Psoas muscle (tissue), 8 donors: ENCODE measurements around the gene KMO. TPM values are rescaled to one million over a fixed set of nuclear protein-coding genes. Genes with fewer than 3 reads are reported as not detected.

Experiments used
- ATAC-seq, 4 donors: fragments of 200-7000 bp; cut with Tn5 transposase; one replicate each; pipeline ENCODE4 v1.9.1; 2020; ENCODE audit warnings: moderate library complexity in 3 of 4, mild to moderate bottlenecking in 2 of 4
- DNase-seq, 2 donors: peaks; one replicate each; pipeline ENCODE4 v3.0.0-alpha.2; 2020
- H3K27ac ChIP-seq: fragments of 200-600 bp; one replicate; pipeline ENCODE4 v1.8.0; 2022
- H3K27me3 ChIP-seq, 3 donors: fragments of 200-600 bp in 1 of 3; one replicate each; pipeline versions ENCODE4 v1.6.1 to v1.8.0; 2013 to 2022; ENCODE audit warnings: low read length in 2 of 3, mild to moderate bottlenecking in 2 of 3, moderate library complexity in 1 of 3; ENCODE audit not compliant: insufficient read depth in 3 of 3
- H3K36me3 ChIP-seq, 2 donors: fragments of 200-600 bp in 1 of 2; one replicate each; pipeline versions ENCODE4 v1.6.1 to v1.8.0; 2013 to 2022; ENCODE audit warnings: low read depth in 1 of 2, mild to moderate bottlenecking in 1 of 2, moderate library complexity in 1 of 2; ENCODE audit not compliant: insufficient read depth in 1 of 2
- H3K4me1 ChIP-seq: fragments of 200-600 bp; one replicate; pipeline ENCODE4 v1.8.0; 2022
- H3K4me3 ChIP-seq: fragments of 200-600 bp; one replicate; pipeline ENCODE4 v1.8.0; 2022; ENCODE audit warnings: mild to moderate bottlenecking
- H3K9me3 ChIP-seq: fragments of 200-600 bp; one replicate; pipeline ENCODE4 v1.8.0; 2022
- WGBS, 3 donors: extraction: QIAGEN DNeasy Blood & Tissue Kit; methylation state at CpG; one replicate each; pipeline versions ENCODE4 v1.1.6 to v1.1.7; 2013; 5-methylcytosine and 5-hydroxymethylcytosine counted together
- intact Hi-C, 2 donors: fragments of 100-400 bp; cut with DNase I; formaldehyde crosslinking; loops; one replicate each; pipeline versions ENCODE4 v1.11.0 to v1.14.2; 2022
- polyA plus RNA-seq, 3 donors: library from polyadenylated mRNA; stranded (reverse); fragments of 200-250 nt; gene quantifications; one replicate each; pipeline ENCODE4 v1.2.3, GENCODE V29; 2013
- total RNA-seq, 4 donors: library from RNA; stranded (reverse); fragmentation: NEBNext Ultra II Directional in 2 of 4; extraction: Animal tissue kit (Norgen Biotek cat#: 25700) in 2 of 4; gene quantifications; one replicate each; pipeline versions ENCODE4 v1.2.1 to v1.2.4, GENCODE V29; 2021 to 2023
- TF ChIP-seq, protein P1 (sequence below): fragments of 200-600 bp; IDR thresholded peaks from one replicate; pipeline ENCODE4 v1.8.0; 2022; ENCODE audit warnings: antibody characterized with exemption
- donor health status: healthy with polysubstance abuse.
- donor health status: DM: no; HTN: no; CAD: no; lungs with moderate emphysema.
- donor health status: Bipolar disorder and iron deficiency.
- donor health status: healthy.
- donor health status: DM: yes; HTN: yes; CAD: no.
- donor health status: DM: no; HTN: no; CAD: no.
- donor health status: DM: no; HTN: no; CAD: no.
- donor health status: DM: yes; HTN: yes; CAD: no.

The KMO gene
- total and polyA plus RNA-seq, 7 donors, result 0.03 to 0.21 (median 0.06) TPM; not detected in 2

- TF ChIP-seq, protein P1, sequence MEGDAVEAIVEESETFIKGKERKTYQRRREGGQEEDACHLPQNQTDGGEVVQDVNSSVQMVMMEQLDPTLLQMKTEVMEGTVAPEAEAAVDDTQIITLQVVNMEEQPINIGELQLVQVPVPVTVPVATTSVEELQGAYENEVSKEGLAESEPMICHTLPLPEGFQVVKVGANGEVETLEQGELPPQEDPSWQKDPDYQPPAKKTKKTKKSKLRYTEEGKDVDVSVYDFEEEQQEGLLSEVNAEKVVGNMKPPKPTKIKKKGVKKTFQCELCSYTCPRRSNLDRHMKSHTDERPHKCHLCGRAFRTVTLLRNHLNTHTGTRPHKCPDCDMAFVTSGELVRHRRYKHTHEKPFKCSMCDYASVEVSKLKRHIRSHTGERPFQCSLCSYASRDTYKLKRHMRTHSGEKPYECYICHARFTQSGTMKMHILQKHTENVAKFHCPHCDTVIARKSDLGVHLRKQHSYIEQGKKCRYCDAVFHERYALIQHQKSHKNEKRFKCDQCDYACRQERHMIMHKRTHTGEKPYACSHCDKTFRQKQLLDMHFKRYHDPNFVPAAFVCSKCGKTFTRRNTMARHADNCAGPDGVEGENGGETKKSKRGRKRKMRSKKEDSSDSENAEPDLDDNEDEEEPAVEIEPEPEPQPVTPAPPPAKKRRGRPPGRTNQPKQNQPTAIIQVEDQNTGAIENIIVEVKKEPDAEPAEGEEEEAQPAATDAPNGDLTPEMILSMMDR, result no peak
- no peaks in the 10 kb centered on the region for H3K27me3 ChIP-seq
- ATAC-seq (no peak), DNase-seq (no peak)
- peaks cover 0 to 16% of the 10 kb centered on the region in 2 donors for H3K36me3 ChIP-seq
- H3K4me3 ChIP-seq, result no peak overlapping the region
- intact Hi-C loops, result no loop called here
- WGBS, 3 donors, result 93 to 95% (median 94%) methylated on average over 3 of the region's 3 CpGs
- H3K4me1 ChIP-seq, result no peaks in the 10 kb centered on the region
- H3K9me3 ChIP-seq, result no peaks in the 10 kb centered on the region
- no peak overlapping the region for H3K27ac ChIP-seq
Observed at GRCh38 chr1:241592273-241592958, 60.2 kb downstream of the KMO start.

DNA sequence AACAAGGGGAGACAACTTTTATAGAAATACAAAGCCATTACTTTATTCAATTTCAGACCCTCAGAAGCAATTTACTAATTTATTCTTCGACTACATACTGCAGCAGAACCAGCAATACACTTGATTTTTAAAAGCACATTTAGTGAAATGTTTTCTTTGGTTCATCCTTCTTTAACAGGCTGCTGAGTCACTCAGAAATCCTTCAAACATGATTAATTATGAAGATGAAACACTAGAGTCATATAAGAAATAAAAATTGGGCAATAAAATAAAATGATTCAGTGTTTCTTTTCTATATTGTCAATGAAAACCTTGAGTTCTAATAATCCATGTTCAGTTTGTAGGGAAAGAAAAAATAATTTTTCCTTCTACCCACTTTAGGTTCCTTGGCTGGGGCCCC lies 61.0 kb downstream of the KMO start:
- 89 to 97% (median 91%) methylated on average over 1 of the region's 1 CpG for WGBS, 3 donors
- no peak for ATAC-seq
- Histone ChIP-seq H3K27ac (no peak overlapping the region), H3K36me3 (peaks cover 0 to 16% of the 10 kb centered on the region in 2 donors), H3K4me1 (no peaks in the 10 kb centered on the region), H3K27me3 (no peaks in the 10 kb centered on the region), H3K4me3 (no peak overlapping the region), H3K9me3 (no peaks in the 10 kb centered on the region)
- no peak for DNase-seq
- intact Hi-C loops, result no loop called here
- TF ChIP-seq, protein P1, result no peak

GRCh38 chr1:241596633-241597032 lies 64.5 kb downstream of the KMO start:
- DNase-seq (no peak), ATAC-seq (no peak)
- 94 to 97% (median 97%) methylated on average over 6 of the region's 6 CpGs for WGBS, 3 donors
- no peak overlapping the region for H3K4me3 ChIP-seq
- no peaks in the 10 kb centered on the region for H3K9me3 ChIP-seq
- no peak overlapping the region for H3K27ac ChIP-seq
- TF ChIP-seq, protein P1, result no peak
- H3K4me1 ChIP-seq, result no peaks in the 10 kb centered on the region
- H3K36me3 ChIP-seq, result peaks cover 0 to 16% of the 10 kb centered on the region in 2 donors
- intact Hi-C loops, result no loop called here
- no peaks in the 10 kb centered on the region for H3K27me3 ChIP-seq

DNA sequence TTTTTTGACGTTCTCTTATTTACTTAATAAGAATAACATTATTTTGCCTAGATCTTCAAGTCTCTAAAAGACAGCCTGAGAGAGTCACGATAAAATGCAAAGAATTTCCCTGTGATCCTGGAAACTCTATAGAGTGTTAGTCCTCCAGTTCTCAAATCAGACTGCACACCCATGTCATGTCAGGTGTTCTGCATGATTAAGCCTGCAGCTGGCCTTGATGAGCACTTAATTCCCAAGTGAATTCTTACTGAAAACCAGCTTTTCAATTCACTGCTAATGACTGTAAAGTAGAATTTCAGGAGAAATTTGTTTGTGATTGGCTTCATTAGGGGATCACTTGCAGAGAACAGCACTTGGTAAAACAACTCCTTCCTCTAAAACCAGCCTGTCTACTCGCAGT lies 66.1 kb downstream of the KMO start:
- no peaks in the 10 kb centered on the region for H3K4me1 ChIP-seq
- WGBS, 3 donors, result 85 to 93% (median 87%) methylated on average over 3 of the region's 3 CpGs
- DNase-seq (no peak), ATAC-seq (no peak)
- H3K4me3 ChIP-seq, result no peak overlapping the region
- TF ChIP-seq, protein P1, result no peak
- H3K27me3 ChIP-seq, result no peaks in the 10 kb centered on the region
- H3K36me3 ChIP-seq, result peaks cover 0 to 16% of the 10 kb centered on the region in 2 donors
- H3K27ac ChIP-seq, result no peak overlapping the region
- no peaks in the 10 kb centered on the region for H3K9me3 ChIP-seq
- intact Hi-C loops, result no loop called here

DNA sequence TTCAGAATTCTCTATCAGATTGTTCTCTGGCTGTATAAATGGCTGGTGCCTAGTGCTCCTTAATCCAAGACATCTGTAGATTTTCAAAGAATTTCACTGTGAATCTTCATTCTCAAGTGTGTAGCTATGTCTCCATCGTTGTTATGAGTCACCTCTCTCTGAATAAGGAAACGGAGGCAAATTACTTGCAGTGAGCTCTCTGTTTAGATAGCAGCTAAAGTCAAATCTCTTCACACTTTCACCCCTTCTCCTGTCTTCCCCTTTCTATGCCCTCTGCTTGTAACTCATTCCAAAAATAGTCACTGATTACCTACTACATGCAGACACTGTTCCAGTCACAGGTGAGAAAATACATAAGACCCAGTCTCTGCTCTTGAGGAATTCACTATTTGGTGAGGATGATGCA lies 68.3 kb downstream of the KMO start:
- Histone ChIP-seq H3K9me3 (no peaks in the 10 kb centered on the region), H3K27ac (no peak overlapping the region), H3K27me3 (no peaks in the 10 kb centered on the region), H3K4me1 (no peaks in the 10 kb centered on the region), H3K4me3 (no peak overlapping the region), H3K36me3 (peaks cover 0 to 8% of the 10 kb centered on the region in 2 donors)
- DNase-seq (no peak), ATAC-seq (no peak)
- TF ChIP-seq, protein P1, result no peak
- intact Hi-C loops, result no loop called here
- 78 to 83% (median 81%) methylated on average over 2 of the region's 2 CpGs for WGBS, 3 donors
